Caco-2 (cell line): ENCODE measurements around the gene PRDX2. TPM values are rescaled to one million over a fixed set of nuclear protein-coding genes. Genes with fewer than 3 reads are reported as not detected.

ENCODE experiments used
- BruUV-seq: library from RNA; stranded (reverse); fragments of 400-500 nt; replicated peaks from 2 replicates; lab custom pipeline; 2021; lab: Mats Ljungman, UMichigan
- CTCF ChIA-PET: fragments of 300-600 bp; sonication (Branson Sonifier 250); formaldehyde crosslinking; loops from one replicate; lab custom pipeline; 2022; ENCODE audit warnings: antibody characterized with exemption; lab: Charles Lee
- POLR2A ChIA-PET: fragments of 300-600 bp; sonication (Branson Sonifier 250); formaldehyde crosslinking; loops from one replicate; lab custom pipeline; 2022; ENCODE audit warnings: antibody characterized with exemption; lab: Charles Lee
- DNase-seq, 2 experiments: peaks; one replicate each; pipeline versions ENCODE4 v3.0.0 to v3.0.0-alpha.2; 2020 to 2022
- H3K27me3 ChIP-seq: replicated peaks from 2 replicates; pipeline ENCODE4 v1.6.0; 2011; ENCODE audit warnings: low read length; ENCODE audit not compliant: control insufficient read depth, insufficient read depth
- H3K36me3 ChIP-seq: 2 replicates; pipeline ENCODE4 v1.5.1; 2011; ENCODE audit warnings: low read length; ENCODE audit not compliant: control insufficient read depth, insufficient read depth
- H3K4me1 ChIP-seq: fragments of 250-450 bp; sonication (Bioruptor Pico); 2 replicates; pipeline ENCODE4 v1.5.1; 2020; ENCODE audit warnings: mild to moderate bottlenecking
- H3K4me3 ChIP-seq: 2 replicates; pipeline ENCODE4 v1.5.1; 2011; ENCODE audit warnings: low read depth, mild to moderate bottlenecking, control low read depth, low read length
- H3K9me3 ChIP-seq: fragments of 250-450 bp; sonication (Bioruptor Pico); 2 replicates; pipeline ENCODE4 v1.5.1; 2020; ENCODE audit warnings: mild to moderate bottlenecking, moderate library complexity
- H3K27ac Mint-ChIP-seq: one replicate; pipeline ENCODE4 v1.8.0; 2022; ENCODE audit warnings: mixed read lengths; ENCODE audit not compliant: unreplicated experiment
- H3K27me3 Mint-ChIP-seq: one replicate; pipeline ENCODE4 v1.8.0; 2022; ENCODE audit warnings: mixed read lengths; ENCODE audit not compliant: insufficient read depth, unreplicated experiment
- H3K36me3 Mint-ChIP-seq: one replicate; pipeline ENCODE4 v1.8.0; 2022; ENCODE audit warnings: mild to moderate bottlenecking, mixed read lengths; ENCODE audit not compliant: insufficient read depth, unreplicated experiment
- H3K4me1 Mint-ChIP-seq: one replicate; pipeline ENCODE4 v1.8.0; 2022; ENCODE audit warnings: low read depth, mixed read lengths; ENCODE audit not compliant: unreplicated experiment
- H3K4me3 Mint-ChIP-seq: one replicate; pipeline ENCODE4 v1.8.0; 2022; ENCODE audit warnings: mild to moderate bottlenecking, moderate library complexity, mixed read lengths; ENCODE audit not compliant: unreplicated experiment
- H3K9me3 Mint-ChIP-seq: one replicate; pipeline ENCODE4 v1.8.0; 2022; ENCODE audit warnings: mixed read lengths; ENCODE audit not compliant: unreplicated experiment
- CTCF ChIP-seq, 2 experiments: fragments of 200-600 bp in 1 of 2; IDR thresholded peaks; 1 replicate in 1 of 2; 2 replicates in 1 of 2; pipeline versions ENCODE4 v1.5.1 to v1.8.0; 2011 to 2022; ENCODE audit warnings: antibody characterized with exemption in 1 of 2, control low read depth in 1 of 2, inconsistent platforms in 1 of 2, low read depth in 1 of 2, low read length in 1 of 2, mild to moderate bottlenecking in 1 of 2, moderate library complexity in 1 of 2; ENCODE audit not compliant: insufficient read depth in 1 of 2, severe bottlenecking in 1 of 2, unreplicated experiment in 1 of 2
- intact Hi-C: fragments of 100-400 bp; cut with micrococcal nuclease; formaldehyde crosslinking; loops from one replicate; pipeline ENCODE4 v1.10.0; 2022; ENCODE audit not compliant: unreplicated experiment
- total RNA-seq: library from RNA; stranded (reverse); gene quantifications from 2 replicates; pipeline ENCODE4 v1.2.3, GENCODE V29; 2022

Gene PRDX2
- total RNA-seq, 1 experiment from 2014 or later = 265 TPM

GRCh38 chr19:12833418-12833737 lies 31.8 kb upstream of the PRDX2 start:
- peaks cover 18% of the 10 kb centered on the region for H3K4me1 ChIP-seq
- ChIA-PET POLR2A (no interaction called here), CTCF (no interaction called here)
- peak overlapping the region; percentile 16 for H3K4me3 ChIP-seq
- no peak overlapping the region for H3K27ac Mint-ChIP-seq
- intact Hi-C loops = no loop called here
- H3K27me3 Mint-ChIP-seq = peaks cover 15% of the 10 kb centered on the region
- TF ChIP-seq CTCF (IDR thresholded peaks at IDR 0.05; ENCODE audit: insufficient read depth in 1 of 2, low read depth in 1 of 2, low read length in 1 of 2, severe bottlenecking in 1 of 2, unreplicated experiment in 1 of 2) = no peak
- no peaks in the 10 kb centered on the region for H3K27me3 ChIP-seq
- no peaks in the 10 kb centered on the region for H3K9me3 Mint-ChIP-seq
- H3K4me1 Mint-ChIP-seq = peaks cover 14% of the 10 kb centered on the region
- BruUV-seq = no TSS peak
- peak overlapping the region; percentile 63 for H3K4me3 Mint-ChIP-seq
- H3K9me3 ChIP-seq = no peaks in the 10 kb centered on the region
- H3K36me3 ChIP-seq = no peaks in the 10 kb centered on the region
- no peak for DNase-seq
- H3K36me3 Mint-ChIP-seq = peaks cover 11% of the 10 kb centered on the region

- no peaks in the 10 kb centered on the region for H3K36me3 ChIP-seq
- peaks cover 7% of the 10 kb centered on the region for H3K4me1 ChIP-seq
- no peak overlapping the region for H3K4me3 Mint-ChIP-seq
- no peaks in the 10 kb centered on the region for H3K9me3 ChIP-seq
- POLR2A ChIA-PET = interaction anchor here (0.6 kb wide), 2 partner anchors 22 to 53 kb away, joined by 3 to 4 read pairs; partner anchors contain the start of gene RNASEH2A
- peak in 1 of 2 experiments; percentile 52 for DNase-seq
- CTCF ChIA-PET = interaction anchor here (0.6 kb wide), 1 partner anchor 9 kb away, joined by 3 read pairs; no protein-coding TSS in a partner anchor
- BruUV-seq = no TSS peak
- H3K27me3 ChIP-seq = no peaks in the 10 kb centered on the region
- H3K9me3 Mint-ChIP-seq = no peaks in the 10 kb centered on the region
- H3K27me3 Mint-ChIP-seq = peaks cover 6% of the 10 kb centered on the region
- peaks cover 5% of the 10 kb centered on the region for H3K36me3 Mint-ChIP-seq
- H3K27ac Mint-ChIP-seq = no peak overlapping the region
- H3K4me3 ChIP-seq = peak overlapping the region; percentile 16; the same call in 1 of the 2 replicates
- TF ChIP-seq CTCF (IDR thresholded peaks at IDR 0.05; ENCODE audit: insufficient read depth in 1 of 2, low read depth in 1 of 2, low read length in 1 of 2, severe bottlenecking in 1 of 2, unreplicated experiment in 1 of 2) = no peak
- H3K4me1 Mint-ChIP-seq = peaks cover 5% of the 10 kb centered on the region
- intact Hi-C loops = no loop called here
These were observed 26.9 kb upstream of the PRDX2 start for GRCh38 chr19:12828494-12828893.

GRCh38 chr19:12825254-12826131 lies 23.9 kb upstream of the PRDX2 start:
- intact Hi-C loops = no loop called here
- H3K36me3 Mint-ChIP-seq = no peaks in the 10 kb centered on the region
- no peaks in the 10 kb centered on the region for H3K9me3 Mint-ChIP-seq
- H3K4me3 Mint-ChIP-seq = peak overlapping the region; percentile 66
- ChIA-PET CTCF (no interaction called here), POLR2A (no interaction called here)
- peaks cover 3% of the 10 kb centered on the region; the same call in 1 of the 2 replicates for H3K4me1 ChIP-seq
- no peaks in the 10 kb centered on the region for H3K36me3 ChIP-seq
- no peak overlapping the region for H3K27ac Mint-ChIP-seq
- no peak overlapping the region for H3K4me3 ChIP-seq
- H3K27me3 ChIP-seq = no peaks in the 10 kb centered on the region
- no peaks in the 10 kb centered on the region for H3K9me3 ChIP-seq
- no peaks in the 10 kb centered on the region for H3K4me1 Mint-ChIP-seq
- no peaks in the 10 kb centered on the region for H3K27me3 Mint-ChIP-seq
- DNase-seq = peak in 1 of 2 experiments; percentile 55
- TF ChIP-seq CTCF (IDR thresholded peaks at IDR 0.05; ENCODE audit: insufficient read depth in 1 of 2, low read depth in 1 of 2, low read length in 1 of 2, severe bottlenecking in 1 of 2, unreplicated experiment in 1 of 2) = peak; percentile 17 to 30
- BruUV-seq = no TSS peak
